GM12878 (cell line): ENCODE measurements around the gene ATP1A3.

Experiments
- ASH2L ChIP-seq: fragments of 300-600, 200-600 bp; sonication (generic); IDR thresholded peaks from 2 replicates; pipeline ENCODE4 v1.6.1; 2017; ENCODE audit warnings: low read depth, mild to moderate bottlenecking, borderline replicate concordance
- EP300 ChIP-seq, 2 experiments: fragments of 150-350 bp in 1 of 2; IDR thresholded peaks; 2 replicates each; pipeline ENCODE4 v1.6.1; 2011 to 2012; ENCODE audit warnings: low read depth in 2 of 2, low read length in 2 of 2, borderline replicate concordance in 1 of 2, improper control_type of control experiment in 1 of 2, inconsistent platforms in 1 of 2; ENCODE audit not compliant: control insufficient read depth in 1 of 2
- EZH2 ChIP-seq: IDR thresholded peaks from 2 replicates; pipeline ENCODE4 v1.6.1; 2012; ENCODE audit warnings: low read depth, mild to moderate bottlenecking, control low read depth, inconsistent platforms, low read length, borderline replicate concordance; ENCODE audit not compliant: control insufficient read depth
- POU2F2 ChIP-seq: IDR thresholded peaks from 3 replicates; pipeline ENCODE4 v1.6.1; 2011; ENCODE audit warnings: low read depth, mild to moderate bottlenecking, low read length, borderline replicate concordance
- TF ChIP-seq, protein P1 (sequence below), 3 experiments: IDR thresholded peaks in 2 of 3; conservative IDR thresholded peaks in 1 of 3; 2 replicates each; pipeline ENCODE4 v1.5.1; 2011; ENCODE audit warnings: low read depth in 3 of 3, low read length in 3 of 3, mild to moderate bottlenecking in 3 of 3, control low read depth in 2 of 3, moderate library complexity in 2 of 3, inconsistent platforms in 1 of 3, mixed read lengths in 1 of 3; ENCODE audit not compliant: control insufficient read depth in 2 of 3, insufficient read depth in 1 of 3; ENCODE audit errors: extremely low read depth in 1 of 3

DNA sequence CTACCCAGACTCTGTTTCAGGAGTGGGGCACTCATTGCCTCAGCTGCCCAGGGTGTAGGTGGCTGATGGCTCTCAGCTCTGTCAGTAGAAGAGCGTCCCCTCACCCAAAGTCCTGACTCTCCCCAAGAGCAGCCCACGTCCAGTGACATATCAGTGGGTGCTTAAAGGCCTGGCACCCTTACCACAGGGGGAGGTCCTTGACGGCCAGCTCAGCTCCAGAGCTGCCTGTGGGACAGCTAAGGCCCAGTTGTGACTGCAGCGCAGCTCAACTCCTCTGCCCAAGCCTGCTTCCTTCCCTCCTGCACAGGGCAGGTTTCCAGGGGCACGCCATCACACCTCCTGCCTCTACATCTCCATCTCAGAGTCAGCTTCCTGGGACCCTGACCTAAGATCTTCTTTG is 43.6 kb upstream of the ATP1A3 start:
- TF ChIP-seq POU2F2 (no peak), EP300 (IDR thresholded peaks at IDR 0.05; ENCODE audit: borderline replicate concordance in 1 of 2, control insufficient read depth in 1 of 2, low read depth in 2 of 2, low read length in 2 of 2) (no peak), ASH2L (no peak), EZH2 (no peak)
- TF ChIP-seq, protein P1, sequence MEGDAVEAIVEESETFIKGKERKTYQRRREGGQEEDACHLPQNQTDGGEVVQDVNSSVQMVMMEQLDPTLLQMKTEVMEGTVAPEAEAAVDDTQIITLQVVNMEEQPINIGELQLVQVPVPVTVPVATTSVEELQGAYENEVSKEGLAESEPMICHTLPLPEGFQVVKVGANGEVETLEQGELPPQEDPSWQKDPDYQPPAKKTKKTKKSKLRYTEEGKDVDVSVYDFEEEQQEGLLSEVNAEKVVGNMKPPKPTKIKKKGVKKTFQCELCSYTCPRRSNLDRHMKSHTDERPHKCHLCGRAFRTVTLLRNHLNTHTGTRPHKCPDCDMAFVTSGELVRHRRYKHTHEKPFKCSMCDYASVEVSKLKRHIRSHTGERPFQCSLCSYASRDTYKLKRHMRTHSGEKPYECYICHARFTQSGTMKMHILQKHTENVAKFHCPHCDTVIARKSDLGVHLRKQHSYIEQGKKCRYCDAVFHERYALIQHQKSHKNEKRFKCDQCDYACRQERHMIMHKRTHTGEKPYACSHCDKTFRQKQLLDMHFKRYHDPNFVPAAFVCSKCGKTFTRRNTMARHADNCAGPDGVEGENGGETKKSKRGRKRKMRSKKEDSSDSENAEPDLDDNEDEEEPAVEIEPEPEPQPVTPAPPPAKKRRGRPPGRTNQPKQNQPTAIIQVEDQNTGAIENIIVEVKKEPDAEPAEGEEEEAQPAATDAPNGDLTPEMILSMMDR (IDR thresholded peaks at IDR 0.05 in 2 of 3, conservative IDR thresholded peaks at IDR 0.05 in 1 of 3; ENCODE audit: control insufficient read depth in 2 of 3, extremely low read depth in 1 of 3, insufficient read depth in 1 of 3, low read depth in 3 of 3, low read length in 3 of 3), result no peak
